Urothelium cell line (cell line): ENCODE measurements around the gene EGLN3.

Experiments used
- DNase-seq: peaks from one replicate; pipeline ENCODE4 v3.0.0; 2011; ENCODE audit warnings: low spot score, mixed read lengths
- FAIRE-seq: peaks from 2 replicates; lab custom pipeline; 2011; peaks lifted over from hg19 to GRCh38; lab: Jason Lieb, UNC

The EGLN3 gene

GRCh38 chr14:33916663-33917565 is 34.0 kb downstream of the EGLN3 start:
- FAIRE-seq (no peak), DNase-seq (peak; percentile 35)

GRCh38 chr14:33915682-33916081 is 35.2 kb downstream of the EGLN3 start:
- DNase-seq (no peak), FAIRE-seq (no peak)

GRCh38 chr14:33914676-33915516 is 36.0 kb downstream of the EGLN3 start:
- DNase-seq (peak; percentile 85), FAIRE-seq (peak; percentile 32)

GRCh38 chr14:33911046-33911445 is 39.8 kb downstream of the EGLN3 start:
- FAIRE-seq, result no peak
- no peak for DNase-seq

GRCh38 chr14:33910435-33910834 is 40.4 kb downstream of the EGLN3 start:
- no peak for DNase-seq
- no peak for FAIRE-seq

GRCh38 chr14:33909380-33910084 is 41.3 kb downstream of the EGLN3 start:
- no peak for DNase-seq
- FAIRE-seq, result no peak

GRCh38 chr14:33908540-33909223 is 42.2 kb downstream of the EGLN3 start:
- FAIRE-seq (no peak), DNase-seq (no peak)

GRCh38 chr14:33906968-33907367 is 43.9 kb downstream of the EGLN3 start:
- DNase-seq (no peak), FAIRE-seq (no peak)

GRCh38 chr14:33904609-33905008 is 46.3 kb downstream of the EGLN3 start:
- DNase-seq, result no peak
- FAIRE-seq, result no peak

- FAIRE-seq, result no peak
Measured at GRCh38 chr14:33903369-33903768, 47.5 kb downstream of the EGLN3 start.

GRCh38 chr14:33902363-33902762 is 48.5 kb downstream of the EGLN3 start:
- DNase-seq, result no peak
- FAIRE-seq, result no peak

More at GRCh38 chr14:33903369-33903768, 47.5 kb downstream of the EGLN3 start:
- no peak for DNase-seq

GRCh38 chr14:33901426-33902155 is 49.3 kb downstream of the EGLN3 start:
- no peak for DNase-seq
- FAIRE-seq, result no peak

GRCh38 chr14:33900706-33901105 is 50.2 kb downstream of the EGLN3 start:
- FAIRE-seq (no peak), DNase-seq (no peak)

GRCh38 chr14:33899723-33900341 is 51.0 kb downstream of the EGLN3 start:
- FAIRE-seq (no peak), DNase-seq (no peak)

GRCh38 chr14:33897878-33898535 is 52.9 kb downstream of the EGLN3 start:
- FAIRE-seq, result no peak
- DNase-seq, result no peak

GRCh38 chr14:33897382-33897781 is 53.5 kb downstream of the EGLN3 start:
- FAIRE-seq, result no peak

GRCh38 chr14:33894339-33894738 is 56.5 kb downstream of the EGLN3 start:
- FAIRE-seq (no peak), DNase-seq (no peak)

More at GRCh38 chr14:33897382-33897781, 53.5 kb downstream of the EGLN3 start:
- no peak for DNase-seq

GRCh38 chr14:33891700-33892099 is 59.2 kb downstream of the EGLN3 start:
- no peak for DNase-seq
- FAIRE-seq, result no peak

- FAIRE-seq (peak; percentile 32), DNase-seq (no peak)
Measured at GRCh38 chr14:33884916-33885315, 66.0 kb downstream of the EGLN3 start.
